ENCODE measurements around the gene GRIA1. TPM values are rescaled to one million over a fixed set of nuclear protein-coding genes. Genes with fewer than 3 reads are reported as not detected.

GRIA1 gene
- polyA plus RNA-seq, 1 experiment = 6.7 TPM

GRCh38 chr5:153559926-153560325, 69.5 kb downstream of the GRIA1 start:
- Histone ChIP-seq H3K36me3 (ENCODE audit: control insufficient read depth, insufficient read depth, low read length) (no peaks in the 10 kb centered on the region), H3K27me3 (ENCODE audit: control insufficient read depth, insufficient read depth, low read length) (no peaks in the 10 kb centered on the region), H3K4me3 (ENCODE audit: low read depth, low read length) (no peak overlapping the region)
- DNase-seq (ENCODE audit: low read depth) = no peak
- TF ChIP-seq CTCF (IDR thresholded peaks at IDR 0.05; ENCODE audit: insufficient read depth, low read depth, low read length) = no peak
- CTCF ChIA-PET = interaction anchor here (3.4 kb wide), 1 partner anchor 11 kb away, joined by 12 read pairs; no protein-coding TSS in a partner anchor
- POLR2A ChIA-PET = interaction anchor here (0.5 kb wide), 1 partner anchor 190 kb away, joined by 9 read pairs; no protein-coding TSS in a partner anchor

- DNase-seq (ENCODE audit: low read depth) = peak; percentile 61
- Histone ChIP-seq H3K4me3 (ENCODE audit: low read depth, low read length) (no peak overlapping the region), H3K27me3 (ENCODE audit: control insufficient read depth, insufficient read depth, low read length) (no peaks in the 10 kb centered on the region), H3K36me3 (ENCODE audit: control insufficient read depth, insufficient read depth, low read length) (no peaks in the 10 kb centered on the region)
- POLR2A ChIA-PET = interaction anchor here (0.8 to 0.9 kb wide), 2 partner anchors 398 to 403 kb away, joined by 7 to 11 read pairs; no protein-coding TSS in a partner anchor
- CTCF ChIA-PET = interaction anchor here (1.1 to 1.5 kb wide), 2 partner anchors 344 to 403 kb away, joined by 3 read pairs; no protein-coding TSS in a partner anchor
- TF ChIP-seq CTCF (IDR thresholded peaks at IDR 0.05; ENCODE audit: insufficient read depth, low read depth, low read length) = no peak
Measured at GRCh38 chr5:153562189-153562588, 71.7 kb downstream of the GRIA1 start.

- TF ChIP-seq CTCF (IDR thresholded peaks at IDR 0.05; ENCODE audit: insufficient read depth, low read depth, low read length) = no peak
- ChIA-PET CTCF (no interaction called here), POLR2A (interaction anchor here (0.6 to 0.7 kb wide), 2 partner anchors 70 to 76 kb away, joined by 3 read pairs; no protein-coding TSS in a partner anchor)
- DNase-seq (ENCODE audit: low read depth) = peak; percentile 77
- H3K27me3 ChIP-seq (ENCODE audit: control insufficient read depth, insufficient read depth, low read length) = no peaks in the 10 kb centered on the region
- no peaks in the 10 kb centered on the region for H3K36me3 ChIP-seq (ENCODE audit: control insufficient read depth, insufficient read depth, low read length)
- no peak overlapping the region for H3K4me3 ChIP-seq (ENCODE audit: low read depth, low read length)
Measured at GRCh38 chr5:153565822-153566221, 75.4 kb downstream of the GRIA1 start.

GRCh38 chr5:153569036-153569435, 78.6 kb downstream of the GRIA1 start:
- Histone ChIP-seq H3K4me3 (ENCODE audit: low read depth, low read length) (no peak overlapping the region), H3K36me3 (ENCODE audit: control insufficient read depth, insufficient read depth, low read length) (no peaks in the 10 kb centered on the region), H3K27me3 (ENCODE audit: control insufficient read depth, insufficient read depth, low read length) (no peaks in the 10 kb centered on the region)
- DNase-seq (ENCODE audit: low read depth) = no peak
- ChIA-PET CTCF (interaction anchor here (0.5 to 3.2 kb wide), 2 partner anchors 12 to 101 kb away, joined by 3 to 7 read pairs; no protein-coding TSS in a partner anchor), POLR2A (no interaction called here)
- no peak for TF ChIP-seq CTCF (IDR thresholded peaks at IDR 0.05; ENCODE audit: insufficient read depth, low read depth, low read length)

GRCh38 chr5:153571162-153571561, 80.7 kb downstream of the GRIA1 start:
- POLR2A ChIA-PET = interaction anchor here (0.6 kb wide), 1 partner anchor 58 kb away, joined by 4 read pairs; no protein-coding TSS in a partner anchor
- DNase-seq (ENCODE audit: low read depth) = no peak
- TF ChIP-seq CTCF (IDR thresholded peaks at IDR 0.05; ENCODE audit: insufficient read depth, low read depth, low read length) = no peak
- Histone ChIP-seq H3K36me3 (ENCODE audit: control insufficient read depth, insufficient read depth, low read length) (no peaks in the 10 kb centered on the region), H3K27me3 (ENCODE audit: control insufficient read depth, insufficient read depth, low read length) (no peaks in the 10 kb centered on the region), H3K4me3 (ENCODE audit: low read depth, low read length) (no peak overlapping the region)
- CTCF ChIA-PET = interaction anchor here (0.6 kb wide), 1 partner anchor 75 kb away, joined by 3 read pairs; no protein-coding TSS in a partner anchor

All from BJ (cell line).